HEK293 (cell line): ENCODE results near the gene SYNE3.

Experiments
- CTCF ChIA-PET: fragments of 350-600 bp; formaldehyde crosslinking; extraction: SDS; loops from one replicate; lab custom pipeline; 2021; ENCODE audit warnings: antibody characterized with exemption; lab: Yijun Ruan, JAX
- POLR2A ChIA-PET: fragments of 300-600 bp; formaldehyde crosslinking; extraction: SDS; loops from one replicate; lab custom pipeline; 2020; ENCODE audit warnings: antibody characterized with exemption, inconsistent platforms; lab: Yijun Ruan, JAX
- H3K27ac ChIP-seq: fragments of 200-500 bp; sonication (Bioruptor generic); 2 replicates; pipeline ENCODE4 v1.5.1; 2014; ENCODE audit warnings: low read depth, low read length, control low read depth, inconsistent platforms; ENCODE audit errors: extremely low read depth
- H3K36me3 ChIP-seq, 2 experiments: fragments of 200-500 bp in 1 of 2; sonication (Bioruptor generic) in 1 of 2; 1 replicate in 1 of 2; 2 replicates in 1 of 2; pipeline ENCODE4 v1.5.1; 2014 to 2017; ENCODE audit warnings: inconsistent platforms in 2 of 2, low read length in 2 of 2; ENCODE audit not compliant: control insufficient read depth in 2 of 2, insufficient read depth in 1 of 2
- H3K4me1 ChIP-seq: fragments of 200-500 bp; sonication (Bioruptor generic); 2 replicates; pipeline ENCODE4 v1.5.1; 2014; ENCODE audit warnings: mild to moderate bottlenecking, low read length, inconsistent platforms; ENCODE audit not compliant: control insufficient read depth, insufficient read depth
- H3K4me3 ChIP-seq: 2 replicates; pipeline ENCODE4 v1.5.1; 2011; ENCODE audit warnings: low read depth, mild to moderate bottlenecking, control low read depth, low read length, moderate library complexity
- H3K9me3 ChIP-seq: fragments of 200-500 bp; sonication (Bioruptor generic); 2 replicates; pipeline ENCODE4 v1.5.1; 2014; ENCODE audit warnings: low read depth, low read length, inconsistent platforms; ENCODE audit not compliant: control insufficient read depth, insufficient read depth
- BCL11B ChIP-seq: fragments of 450-650 bp; formaldehyde crosslinking; IDR thresholded peaks from 2 replicates; pipeline ENCODE4 v1.5.1; 2016; ENCODE audit warnings: low read depth, missing biosample characterization, missing genetic modification characterization
- GLI2 ChIP-seq: fragments of 450-650 bp; formaldehyde crosslinking; IDR thresholded peaks from 2 replicates; pipeline ENCODE4; 2017; ENCODE audit warnings: missing biosample characterization, missing genetic modification characterization, low read depth, borderline replicate concordance
- GLIS2 ChIP-seq: fragments of 450-650 bp; formaldehyde crosslinking; IDR thresholded peaks from 2 replicates; pipeline ENCODE4 v1.5.1; 2016; ENCODE audit warnings: missing biosample characterization, missing genetic modification characterization
- HOXC10 ChIP-seq: sonication (generic); formaldehyde crosslinking; IDR thresholded peaks from 2 replicates; pipeline ENCODE4 v1.8.1; 2023; ENCODE audit warnings: mild to moderate bottlenecking, missing genetic modification reagents
- IKZF3 ChIP-seq: fragments of 450-650 bp; IDR thresholded peaks from 2 replicates; pipeline ENCODE4 v1.5.0; 2018; ENCODE audit warnings: missing biosample characterization, mild to moderate bottlenecking, missing genetic modification characterization, moderate library complexity
- MYNN ChIP-seq: fragments of 450-650 bp; formaldehyde crosslinking; IDR thresholded peaks from 2 replicates; pipeline ENCODE4 v1.5.1; 2016; ENCODE audit warnings: missing biosample characterization, missing genetic modification characterization, borderline replicate concordance
- SP2 ChIP-seq: fragments of 450-650 bp; formaldehyde crosslinking; IDR thresholded peaks from 2 replicates; pipeline ENCODE4 v1.5.1; 2016; ENCODE audit warnings: missing biosample characterization, missing genetic modification characterization
- SP3 ChIP-seq: fragments of 450-650 bp; formaldehyde crosslinking; IDR thresholded peaks from 2 replicates; pipeline ENCODE4 v1.5.1; 2016; ENCODE audit warnings: missing biosample characterization, missing genetic modification characterization
- ZBTB17 ChIP-seq: fragments of 450-650 bp; formaldehyde crosslinking; IDR thresholded peaks from 2 replicates; pipeline ENCODE4 v1.5.1; 2016; ENCODE audit warnings: missing biosample characterization, missing genetic modification characterization
- ZFHX2 ChIP-seq: fragments of 450-650 bp; formaldehyde crosslinking; conservative IDR thresholded peaks from 2 replicates; pipeline ENCODE4 v1.5.1; 2016; ENCODE audit warnings: missing biosample characterization, missing genetic modification characterization
- ZIC2 ChIP-seq: fragments of 450-650 bp; formaldehyde crosslinking; IDR thresholded peaks from 2 replicates; pipeline ENCODE4 v1.5.1; 2016; ENCODE audit warnings: missing biosample characterization, missing genetic modification characterization
- ZNF133 ChIP-seq: fragments of 450-650 bp; formaldehyde crosslinking; IDR thresholded peaks from 2 replicates; pipeline ENCODE4 v1.5.1; 2016; ENCODE audit warnings: missing biosample characterization, missing genetic modification characterization
- ZNF138 ChIP-seq: fragments of 450-650 bp; formaldehyde crosslinking; IDR thresholded peaks from 2 replicates; pipeline ENCODE4 v1.5.1; 2016; ENCODE audit warnings: missing biosample characterization, missing genetic modification characterization, borderline replicate concordance
- ZNF16 ChIP-seq: fragments of 450-650 bp; formaldehyde crosslinking; IDR thresholded peaks from 2 replicates; pipeline ENCODE4 v1.5.1; 2016; ENCODE audit warnings: low read depth, missing biosample characterization, missing genetic modification characterization
- ZNF354C ChIP-seq: fragments of 450-650 bp; formaldehyde crosslinking; IDR thresholded peaks from 2 replicates; pipeline ENCODE4 v1.5.1; 2016; ENCODE audit warnings: missing biosample characterization, missing genetic modification characterization, low read depth, borderline replicate concordance
- ZNF37A ChIP-seq: fragments of 450-650 bp; IDR thresholded peaks from 2 replicates; pipeline ENCODE4 v1.5.1; 2018; ENCODE audit warnings: missing biosample characterization, missing genetic modification characterization
- ZNF529 ChIP-seq: fragments of 450-650 bp; formaldehyde crosslinking; IDR thresholded peaks from 2 replicates; pipeline ENCODE4 v1.5.1; 2017; ENCODE audit warnings: missing genetic modification characterization, missing biosample characterization; ENCODE audit not compliant: insufficient replicate concordance
- ZNF600 ChIP-seq: fragments of 450-650 bp; formaldehyde crosslinking; IDR thresholded peaks from 2 replicates; pipeline ENCODE4 v1.5.1; 2016; ENCODE audit warnings: missing biosample characterization, missing genetic modification characterization
- ZNF626 ChIP-seq: fragments of 450-650 bp; sonication (Bioruptor Pico); formaldehyde crosslinking; IDR thresholded peaks from 2 replicates; pipeline ENCODE4 v1.5.1; 2018; ENCODE audit warnings: missing biosample characterization, missing genetic modification characterization, inconsistent platforms
- ZNF658 ChIP-seq: fragments of 450-650 bp; formaldehyde crosslinking; IDR thresholded peaks from 2 replicates; pipeline ENCODE4; 2016; ENCODE audit warnings: missing biosample characterization, missing genetic modification characterization
- ZNF701 ChIP-seq: fragments of 450-650 bp; formaldehyde crosslinking; IDR thresholded peaks from 2 replicates; pipeline ENCODE4 v1.5.1; 2016; ENCODE audit warnings: missing biosample characterization, missing genetic modification characterization
- ZNF768 ChIP-seq: fragments of 450-650 bp; formaldehyde crosslinking; IDR thresholded peaks from 2 replicates; pipeline ENCODE4 v1.5.1; 2018; ENCODE audit warnings: missing biosample characterization, mild to moderate bottlenecking, missing genetic modification characterization
- ZNF776 ChIP-seq: fragments of 450-650 bp; formaldehyde crosslinking; IDR thresholded peaks from 2 replicates; pipeline ENCODE4 v1.5.0; 2017; ENCODE audit warnings: missing biosample characterization, missing genetic modification characterization, borderline replicate concordance
- TF ChIP-seq, protein P1 (sequence below): fragments of 450-650 bp; formaldehyde crosslinking; conservative IDR thresholded peaks from 2 replicates; pipeline ENCODE4 v1.5.1; 2016; ENCODE audit warnings: low read depth, missing biosample characterization, missing genetic modification characterization
- TF ChIP-seq, protein P2 (sequence below): fragments of 450-650 bp; formaldehyde crosslinking; IDR thresholded peaks from 2 replicates; pipeline ENCODE4 v1.5.1; 2016; ENCODE audit warnings: missing biosample characterization, missing genetic modification characterization
- TF ChIP-seq, protein P3 (sequence below): fragments of 450-650 bp; formaldehyde crosslinking; IDR thresholded peaks from 2 replicates; pipeline ENCODE4 v1.5.1; 2017; ENCODE audit warnings: missing biosample characterization, missing genetic modification characterization
- TF ChIP-seq, protein P4 (sequence below): fragments of 450-650 bp; formaldehyde crosslinking; IDR thresholded peaks from 2 replicates; pipeline ENCODE4 v1.5.1; 2016; ENCODE audit warnings: missing biosample characterization, missing genetic modification characterization
- TF ChIP-seq, protein P5 (sequence below): fragments of 450-650 bp; IDR thresholded peaks from 2 replicates; pipeline ENCODE4 v1.5.1; 2018; ENCODE audit warnings: missing biosample characterization, mild to moderate bottlenecking, missing genetic modification characterization

Gene SYNE3

DNA sequence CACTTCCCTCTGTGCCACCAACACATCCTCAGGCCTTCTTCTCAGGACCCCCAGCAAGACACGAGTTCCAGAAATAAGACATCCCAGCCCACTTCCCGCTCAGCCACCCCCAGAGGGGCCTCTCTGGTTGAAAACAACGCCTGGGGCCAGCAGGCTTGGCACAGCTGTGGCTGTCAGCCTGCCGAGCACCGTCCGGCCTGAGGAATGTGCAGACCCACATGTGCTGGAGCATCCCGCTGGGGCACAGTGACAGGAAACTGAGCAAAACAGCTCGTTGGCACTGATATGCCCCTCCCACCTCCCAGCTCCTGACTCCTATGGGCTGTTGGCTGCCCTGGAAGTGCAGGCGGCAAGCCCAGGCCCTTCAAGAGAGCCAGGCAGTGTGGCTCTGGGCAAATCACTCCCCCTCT, 1.4 kb downstream of the SYNE3 start:
- H3K4me3 ChIP-seq: no peak overlapping the region
- peak; percentile 23 for TF ChIP-seq ZFHX2
- no peak for TF ChIP-seq ZNF16
- no peak for TF ChIP-seq GLI2 (tag by site-specific recombination)
- no peak for TF ChIP-seq BCL11B (tag by site-specific recombination)
- peak; percentile 87 for TF ChIP-seq ZIC2 (tag by site-specific recombination)
- TF ChIP-seq ZNF626 (tag by site-specific recombination): no peak
- TF ChIP-seq ZNF529 (tag by site-specific recombination): no peak
- no peak for TF ChIP-seq ZNF37A (tag by site-specific recombination)
- TF ChIP-seq ZNF354C (tag by site-specific recombination): no peak
- TF ChIP-seq SP2 (tag by site-specific recombination): no peak
- peak; percentile 28; the same call in 1 of the 2 replicates for TF ChIP-seq ZNF600 (tag by site-specific recombination)
- no peak for TF ChIP-seq MYNN
- TF ChIP-seq HOXC10 (CRISPR knock-in tag): no peak
- no peak for TF ChIP-seq ZNF138 (tag by site-specific recombination)
- TF ChIP-seq ZBTB17 (tag by site-specific recombination): no peak
- TF ChIP-seq ZNF133 (tag by site-specific recombination): no peak
- TF ChIP-seq, protein P1, sequence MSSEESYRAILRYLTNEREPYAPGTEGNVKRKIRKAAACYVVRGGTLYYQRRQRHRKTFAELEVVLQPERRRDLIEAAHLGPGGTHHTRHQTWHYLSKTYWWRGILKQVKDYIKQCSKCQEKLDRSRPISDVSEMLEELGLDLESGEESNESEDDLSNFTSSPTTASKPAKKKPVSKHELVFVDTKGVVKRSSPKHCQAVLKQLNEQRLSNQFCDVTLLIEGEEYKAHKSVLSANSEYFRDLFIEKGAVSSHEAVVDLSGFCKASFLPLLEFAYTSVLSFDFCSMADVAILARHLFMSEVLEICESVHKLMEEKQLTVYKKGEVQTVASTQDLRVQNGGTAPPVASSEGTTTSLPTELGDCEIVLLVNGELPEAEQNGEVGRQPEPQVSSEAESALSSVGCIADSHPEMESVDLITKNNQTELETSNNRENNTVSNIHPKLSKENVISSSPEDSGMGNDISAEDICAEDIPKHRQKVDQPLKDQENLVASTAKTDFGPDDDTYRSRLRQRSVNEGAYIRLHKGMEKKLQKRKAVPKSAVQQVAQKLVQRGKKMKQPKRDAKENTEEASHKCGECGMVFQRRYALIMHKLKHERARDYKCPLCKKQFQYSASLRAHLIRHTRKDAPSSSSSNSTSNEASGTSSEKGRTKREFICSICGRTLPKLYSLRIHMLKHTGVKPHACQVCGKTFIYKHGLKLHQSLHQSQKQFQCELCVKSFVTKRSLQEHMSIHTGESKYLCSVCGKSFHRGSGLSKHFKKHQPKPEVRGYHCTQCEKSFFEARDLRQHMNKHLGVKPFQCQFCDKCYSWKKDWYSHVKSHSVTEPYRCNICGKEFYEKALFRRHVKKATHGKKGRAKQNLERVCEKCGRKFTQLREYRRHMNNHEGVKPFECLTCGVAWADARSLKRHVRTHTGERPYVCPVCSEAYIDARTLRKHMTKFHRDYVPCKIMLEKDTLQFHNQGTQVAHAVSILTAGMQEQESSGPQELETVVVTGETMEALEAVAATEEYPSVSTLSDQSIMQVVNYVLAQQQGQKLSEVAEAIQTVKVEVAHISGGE (tag by site-specific recombination): no peak
- TF ChIP-seq ZNF701 (tag by site-specific recombination): no peak
- TF ChIP-seq, protein P2, sequence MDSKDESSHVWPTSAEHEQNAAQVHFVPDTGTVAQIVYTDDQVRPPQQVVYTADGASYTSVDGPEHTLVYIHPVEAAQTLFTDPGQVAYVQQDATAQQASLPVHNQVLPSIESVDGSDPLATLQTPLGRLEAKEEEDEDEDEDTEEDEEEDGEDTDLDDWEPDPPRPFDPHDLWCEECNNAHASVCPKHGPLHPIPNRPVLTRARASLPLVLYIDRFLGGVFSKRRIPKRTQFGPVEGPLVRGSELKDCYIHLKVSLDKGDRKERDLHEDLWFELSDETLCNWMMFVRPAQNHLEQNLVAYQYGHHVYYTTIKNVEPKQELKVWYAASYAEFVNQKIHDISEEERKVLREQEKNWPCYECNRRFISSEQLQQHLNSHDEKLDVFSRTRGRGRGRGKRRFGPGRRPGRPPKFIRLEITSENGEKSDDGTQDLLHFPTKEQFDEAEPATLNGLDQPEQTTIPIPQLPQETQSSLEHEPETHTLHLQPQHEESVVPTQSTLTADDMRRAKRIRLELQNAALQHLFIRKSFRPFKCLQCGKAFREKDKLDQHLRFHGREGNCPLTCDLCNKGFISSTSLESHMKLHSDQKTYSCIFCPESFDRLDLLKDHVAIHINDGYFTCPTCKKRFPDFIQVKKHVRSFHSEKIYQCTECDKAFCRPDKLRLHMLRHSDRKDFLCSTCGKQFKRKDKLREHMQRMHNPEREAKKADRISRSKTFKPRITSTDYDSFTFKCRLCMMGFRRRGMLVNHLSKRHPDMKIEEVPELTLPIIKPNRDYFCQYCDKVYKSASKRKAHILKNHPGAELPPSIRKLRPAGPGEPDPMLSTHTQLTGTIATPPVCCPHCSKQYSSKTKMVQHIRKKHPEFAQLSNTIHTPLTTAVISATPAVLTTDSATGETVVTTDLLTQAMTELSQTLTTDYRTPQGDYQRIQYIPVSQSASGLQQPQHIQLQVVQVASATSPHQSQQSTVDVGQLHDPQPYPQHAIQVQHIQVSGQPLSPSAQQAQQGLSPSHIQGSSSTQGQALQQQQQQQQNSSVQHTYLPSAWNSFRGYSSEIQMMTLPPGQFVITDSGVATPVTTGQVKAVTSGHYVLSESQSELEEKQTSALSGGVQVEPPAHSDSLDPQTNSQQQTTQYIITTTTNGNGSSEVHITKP (tag by site-specific recombination): no peak
- TF ChIP-seq ZNF776 (tag by site-specific recombination): no peak
- TF ChIP-seq, protein P3, sequence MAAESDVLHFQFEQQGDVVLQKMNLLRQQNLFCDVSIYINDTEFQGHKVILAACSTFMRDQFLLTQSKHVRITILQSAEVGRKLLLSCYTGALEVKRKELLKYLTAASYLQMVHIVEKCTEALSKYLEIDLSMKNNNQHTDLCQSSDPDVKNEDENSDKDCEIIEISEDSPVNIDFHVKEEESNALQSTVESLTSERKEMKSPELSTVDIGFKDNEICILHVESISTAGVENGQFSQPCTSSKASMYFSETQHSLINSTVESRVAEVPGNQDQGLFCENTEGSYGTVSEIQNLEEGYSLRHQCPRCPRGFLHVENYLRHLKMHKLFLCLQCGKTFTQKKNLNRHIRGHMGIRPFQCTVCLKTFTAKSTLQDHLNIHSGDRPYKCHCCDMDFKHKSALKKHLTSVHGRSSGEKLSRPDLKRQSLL (tag by site-specific recombination): no peak
- no peak for TF ChIP-seq ZNF658 (tag by site-specific recombination)
- 0 out of 2 replicates have a peak, but pooled peaks have one; percentile 23 for TF ChIP-seq GLIS2 (tag by site-specific recombination)
- TF ChIP-seq, protein P4, sequence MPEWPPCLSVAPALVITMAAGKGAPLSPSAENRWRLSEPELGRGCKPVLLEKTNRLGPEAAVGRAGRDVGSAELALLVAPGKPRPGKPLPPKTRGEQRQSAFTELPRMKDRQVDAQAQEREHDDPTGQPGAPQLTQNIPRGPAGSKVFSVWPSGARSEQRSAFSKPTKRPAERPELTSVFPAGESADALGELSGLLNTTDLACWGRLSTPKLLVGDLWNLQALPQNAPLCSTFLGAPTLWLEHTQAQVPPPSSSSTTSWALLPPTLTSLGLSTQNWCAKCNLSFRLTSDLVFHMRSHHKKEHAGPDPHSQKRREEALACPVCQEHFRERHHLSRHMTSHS (tag by site-specific recombination): no peak
- TF ChIP-seq, protein P5, sequence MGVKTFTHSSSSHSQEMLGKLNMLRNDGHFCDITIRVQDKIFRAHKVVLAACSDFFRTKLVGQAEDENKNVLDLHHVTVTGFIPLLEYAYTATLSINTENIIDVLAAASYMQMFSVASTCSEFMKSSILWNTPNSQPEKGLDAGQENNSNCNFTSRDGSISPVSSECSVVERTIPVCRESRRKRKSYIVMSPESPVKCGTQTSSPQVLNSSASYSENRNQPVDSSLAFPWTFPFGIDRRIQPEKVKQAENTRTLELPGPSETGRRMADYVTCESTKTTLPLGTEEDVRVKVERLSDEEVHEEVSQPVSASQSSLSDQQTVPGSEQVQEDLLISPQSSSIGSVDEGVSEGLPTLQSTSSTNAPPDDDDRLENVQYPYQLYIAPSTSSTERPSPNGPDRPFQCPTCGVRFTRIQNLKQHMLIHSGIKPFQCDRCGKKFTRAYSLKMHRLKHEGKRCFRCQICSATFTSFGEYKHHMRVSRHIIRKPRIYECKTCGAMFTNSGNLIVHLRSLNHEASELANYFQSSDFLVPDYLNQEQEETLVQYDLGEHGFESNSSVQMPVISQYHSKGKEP (tag by site-specific recombination): no peak
- TF ChIP-seq IKZF3 (tag by site-specific recombination): no peak
- TF ChIP-seq SP3 (tag by site-specific recombination): no peak
- no peak for TF ChIP-seq ZNF768 (tag by site-specific recombination)
- no peaks in the 10 kb centered on the region for H3K36me3 ChIP-seq
- ChIA-PET POLR2A (interaction anchor here (1.2 to 2.3 kb wide), 2 partner anchors 16 to 19 kb away, joined by 3 to 13 read pairs; partner anchors contain the start of gene GLRX5), CTCF (interaction anchor here (0.5 to 1.8 kb wide), 3 partner anchors 12 to 73 kb away, joined by 3 to 10 read pairs (median 4); no protein-coding TSS in a partner anchor)
- peaks cover 11% of the 10 kb centered on the region for H3K4me1 ChIP-seq
- no peaks in the 10 kb centered on the region for H3K9me3 ChIP-seq
- no peak overlapping the region for H3K27ac ChIP-seq
